Activated naive CD4-positive, alpha-beta T cell treated with Interleukin-2 at 50 U/mL for 16 hours (primary cell): ENCODE results near the gene NFU1.
A peak's percentile ranks its signal among the peaks of the same experiment; 100 is the strongest.
"Not testable (repeated sequence)": the region's sequence is repeated elsewhere in the genome, so short reads cannot be mapped to it uniquely, and the experiment has no call there.

Experiments used
- DNase-seq: peaks from one replicate; pipeline ENCODE4 v3.0.0-alpha.2; 2020

The NFU1 gene

DNA sequence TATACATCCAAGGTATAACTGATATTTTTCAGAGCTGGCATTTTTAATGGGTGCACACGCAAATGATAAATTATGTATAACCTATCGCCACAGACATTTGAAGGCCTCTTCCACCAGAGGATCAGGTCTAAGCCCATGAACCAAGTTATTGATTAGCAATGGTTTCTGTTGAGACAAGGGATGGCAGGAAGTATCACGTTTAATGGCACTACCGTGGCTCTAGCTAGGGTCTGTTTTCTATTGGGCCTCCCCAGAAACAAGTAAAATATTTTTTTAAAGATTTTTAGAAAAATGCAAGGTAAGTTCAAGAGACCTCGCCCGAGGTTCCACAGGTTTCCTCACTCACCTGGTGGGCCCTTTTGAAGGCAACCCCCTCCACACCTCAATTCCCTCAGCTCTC lies 50.9 kb downstream of the NFU1 start:
- no peak for DNase-seq

DNA sequence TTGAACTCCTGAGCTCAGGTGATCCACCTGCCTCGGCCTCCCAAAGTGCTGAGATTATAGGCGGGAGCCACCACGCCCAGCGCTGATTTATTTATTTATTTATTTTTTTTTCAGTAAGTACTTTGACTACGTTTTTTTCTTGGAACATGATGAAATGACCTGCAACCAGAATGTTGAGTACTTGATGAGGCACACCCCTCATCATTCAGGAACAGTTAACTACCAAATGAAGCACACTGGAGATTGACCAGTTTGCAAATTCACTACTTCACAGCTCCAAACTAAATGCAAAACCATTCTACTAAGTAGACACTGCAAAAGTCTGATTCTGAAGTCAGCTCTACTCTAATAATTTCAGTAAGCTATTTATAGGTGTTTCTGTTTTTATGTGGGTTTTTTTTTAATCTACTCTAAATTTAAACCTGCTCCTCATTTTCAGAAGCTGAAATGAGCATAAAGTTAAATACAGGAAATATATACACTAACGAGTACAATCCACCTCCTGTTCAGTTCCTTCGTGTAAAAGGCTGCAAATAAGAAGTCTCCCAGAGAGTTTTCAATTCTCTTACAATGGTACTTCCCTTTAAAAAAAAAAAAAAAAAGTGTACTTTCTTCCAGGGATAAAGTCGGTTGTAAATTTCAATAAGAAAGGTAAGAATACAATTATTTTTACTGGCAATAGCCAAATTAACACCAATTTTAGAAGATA lies 51.6 kb downstream of the NFU1 start:
- DNase-seq: no peak

DNA sequence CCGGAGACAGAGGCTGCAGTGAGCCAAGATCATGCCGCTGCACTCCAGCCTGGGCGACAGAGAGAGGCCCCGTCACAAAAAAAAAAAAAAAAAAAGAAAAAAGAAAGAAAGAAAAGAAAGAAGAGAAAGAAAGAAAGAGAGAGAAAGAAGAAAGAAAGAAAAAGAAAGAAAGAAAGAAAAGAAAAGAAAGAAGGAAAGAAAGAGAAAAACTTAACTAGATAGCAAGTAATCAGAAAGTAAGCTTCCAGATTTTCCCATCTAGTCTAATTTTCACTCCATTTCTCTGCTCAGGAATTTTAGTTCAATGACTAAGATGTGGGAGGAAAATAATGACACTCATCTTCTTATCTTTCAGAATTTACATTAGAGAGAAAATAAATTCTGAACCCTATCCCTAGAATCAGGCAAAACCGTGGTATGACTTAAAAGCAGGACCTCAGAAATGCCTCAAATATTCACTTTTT lies 52.6 kb downstream of the NFU1 start:
- no peak for DNase-seq

GRCh38 chr2:69383176-69383812 lies 53.9 kb downstream of the NFU1 start:
- no peak for DNase-seq

- no peak for DNase-seq
Observed at GRCh38 chr2:69382547-69382946, 54.7 kb downstream of the NFU1 start.

GRCh38 chr2:69381337-69381737 lies 55.9 kb downstream of the NFU1 start:
- peak; percentile 4 for DNase-seq

- DNase-seq: no peak
Observed at GRCh38 chr2:69380072-69380917, 56.9 kb downstream of the NFU1 start.

DNA sequence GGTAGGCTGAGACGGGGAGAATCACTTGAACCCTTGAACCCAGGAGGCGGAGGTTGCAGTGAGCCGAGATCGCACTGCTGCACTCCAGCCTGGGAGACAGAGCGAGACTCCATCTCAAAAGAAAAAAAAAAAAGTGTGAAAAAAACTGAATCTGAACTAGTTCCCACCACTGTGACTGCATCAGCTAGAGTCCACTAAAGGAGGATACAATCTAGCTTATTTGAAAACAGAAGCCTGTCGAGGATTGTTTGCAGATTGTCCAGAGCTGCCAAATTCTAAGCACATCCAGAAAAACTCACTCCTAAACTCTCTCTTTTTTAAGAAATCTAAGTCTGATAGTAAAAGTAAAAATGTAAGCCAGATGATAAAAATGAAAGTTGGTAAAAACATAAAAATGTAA lies 60.8 kb downstream of the NFU1 start:
- no peak for DNase-seq

GRCh38 chr2:69375494-69376353 lies 61.5 kb downstream of the NFU1 start:
- no peak for DNase-seq

DNA sequence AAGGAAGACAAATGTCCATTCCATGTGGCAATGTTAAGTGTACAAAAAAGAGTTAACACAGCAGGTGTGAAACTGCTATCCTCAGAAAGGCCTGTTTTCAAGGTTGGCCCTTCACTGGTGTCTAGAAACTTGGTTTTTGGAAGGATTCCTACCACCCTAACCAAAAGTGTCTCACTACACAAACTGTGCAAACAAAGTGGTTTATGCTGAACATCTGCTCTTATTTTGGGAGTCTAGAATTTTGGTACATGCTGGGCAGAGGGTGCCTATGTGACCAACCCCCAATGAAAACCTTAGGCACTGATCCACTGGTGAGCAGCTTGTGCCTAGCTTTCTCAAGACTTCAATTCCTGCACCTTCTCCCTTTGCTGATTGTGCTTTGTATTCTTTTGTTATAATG lies 64.5 kb downstream of the NFU1 start:
- no peak for DNase-seq

DNA sequence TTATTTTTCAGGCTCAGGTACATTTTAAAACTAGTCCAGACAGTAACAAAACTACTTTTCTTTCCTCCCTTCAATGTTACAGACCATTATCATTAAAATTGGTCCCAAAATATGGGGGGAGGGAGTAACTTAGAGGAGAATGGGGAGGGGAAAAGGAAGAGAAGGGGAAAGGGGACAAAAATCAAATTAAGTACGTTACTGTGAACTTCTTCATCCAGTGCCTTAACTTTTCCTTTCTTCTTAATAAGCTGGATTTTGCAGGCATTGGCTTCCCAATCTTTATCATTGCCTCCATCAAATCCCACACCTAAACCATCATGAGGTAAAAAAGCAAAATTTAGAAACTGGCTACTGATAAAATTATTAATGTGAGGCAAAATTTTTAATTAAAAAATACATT lies 67.4 kb downstream of the NFU1 start:
- no peak for DNase-seq

DNA sequence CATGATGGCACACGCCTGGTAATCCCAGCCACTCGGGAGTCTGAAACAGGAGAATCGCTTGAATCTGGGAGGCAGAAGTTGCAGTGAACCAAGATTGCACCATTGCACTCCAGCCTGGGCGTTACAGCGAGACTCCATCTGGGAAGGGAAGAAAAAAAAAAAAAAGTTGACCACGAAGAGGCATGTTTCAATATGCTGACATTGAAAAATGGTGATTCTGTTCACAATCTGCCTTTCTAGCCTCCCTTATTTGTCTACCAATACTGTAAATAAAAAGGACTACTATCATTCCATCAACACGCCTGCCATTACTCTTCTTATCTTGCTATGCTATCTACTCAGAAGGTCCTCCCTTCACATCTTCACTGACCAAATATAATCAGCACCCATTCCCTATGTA lies 68.6 kb downstream of the NFU1 start:
- no peak for DNase-seq

GRCh38 chr2:69359371-69359770 lies 77.9 kb downstream of the NFU1 start:
- DNase-seq: no peak

DNA sequence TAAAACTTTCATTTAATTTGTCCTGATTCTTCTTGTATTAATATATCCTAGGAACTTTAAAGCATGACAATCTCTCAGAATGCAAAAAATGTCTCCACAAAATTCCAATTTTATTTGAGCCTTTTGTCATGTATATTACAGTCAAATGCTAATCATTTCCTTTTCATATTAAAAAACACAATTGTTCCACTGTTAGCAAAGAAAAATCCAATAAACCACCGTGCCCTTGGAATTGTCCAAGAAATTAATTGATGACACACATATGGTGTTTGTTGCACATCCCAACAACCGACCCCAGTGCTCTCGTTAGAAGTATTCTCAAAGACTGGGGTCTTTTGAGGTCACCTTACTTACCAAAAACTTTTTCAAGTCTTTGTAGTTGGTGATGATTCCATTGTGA lies 78.3 kb downstream of the NFU1 start:
- DNase-seq: no peak

DNA sequence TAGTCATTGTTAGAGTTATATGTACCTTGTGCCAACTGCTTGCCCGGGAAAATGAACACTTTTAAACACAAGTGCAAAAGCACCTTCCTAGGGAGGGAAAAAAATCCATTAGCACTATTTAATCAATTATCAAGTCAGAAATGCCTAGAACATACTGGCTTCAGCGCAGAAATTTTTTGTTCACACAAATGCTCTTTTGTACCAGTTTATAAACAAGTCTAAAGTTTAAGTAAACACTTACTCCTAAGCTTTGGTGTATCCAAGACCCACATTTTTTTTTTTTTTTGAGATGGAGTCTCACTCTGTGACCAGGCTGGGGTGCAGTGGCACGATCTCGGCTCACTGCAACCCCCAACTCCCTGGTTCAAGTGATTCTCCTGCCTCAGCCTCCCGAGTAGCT lies 80.8 kb downstream of the NFU1 start:
- no peak for DNase-seq

- not testable (repeated sequence) for DNase-seq
Observed at GRCh38 chr2:69354976-69355375, 82.3 kb downstream of the NFU1 start.

- DNase-seq: no peak
Observed at GRCh38 chr2:69353360-69353759, 83.9 kb downstream of the NFU1 start.

GRCh38 chr2:69348781-69349180 lies 88.5 kb downstream of the NFU1 start:
- no peak for DNase-seq
